SIG-M5 treated with dmso at 0.1 percent for 504 hours (cell line): ENCODE measurements around the gene IFITM1.
"Not testable (repeated sequence)": the region's sequence is repeated elsewhere in the genome, so short reads cannot be mapped to it uniquely, and the experiment has no call there.

Source experiments
- DNase-seq: peaks from one replicate; lab custom pipeline; 2025; ENCODE audit not compliant: unreplicated experiment; lab: John Stamatoyannopoulos, UW

The IFITM1 gene

GRCh38 chr11:340539-341512, 27.0 kb downstream of the IFITM1 start:
- DNase-seq = no peak

GRCh38 chr11:342328-342727, 28.5 kb downstream of the IFITM1 start:
- no peak for DNase-seq

- DNase-seq = no peak
These were observed 31.2 kb downstream of the IFITM1 start for GRCh38 chr11:344836-345578.

- DNase-seq = no peak
These were observed 32.7 kb downstream of the IFITM1 start for GRCh38 chr11:346529-346928.

GRCh38 chr11:349270-349954, 35.6 kb downstream of the IFITM1 start:
- DNase-seq = not testable (repeated sequence)

GRCh38 chr11:350033-350722, 36.3 kb downstream of the IFITM1 start:
- DNase-seq = not testable (repeated sequence)

- no peak for DNase-seq
These were observed 36.9 kb downstream of the IFITM1 start for GRCh38 chr11:350723-351255.

- no peak for DNase-seq
These were observed 37.6 kb downstream of the IFITM1 start for GRCh38 chr11:351411-351810.

- no peak for DNase-seq
These were observed 38.7 kb downstream of the IFITM1 start for GRCh38 chr11:352456-353031.

- no peak for DNase-seq
These were observed 39.5 kb downstream of the IFITM1 start for GRCh38 chr11:353179-353873.

GRCh38 chr11:355581-356458, 42.0 kb downstream of the IFITM1 start:
- DNase-seq = no peak

GRCh38 chr11:356610-357009, 42.8 kb downstream of the IFITM1 start:
- no peak for DNase-seq

- no peak for DNase-seq
These were observed 43.7 kb downstream of the IFITM1 start for GRCh38 chr11:357582-357981.

GRCh38 chr11:358129-358800, 44.4 kb downstream of the IFITM1 start:
- DNase-seq = no peak

GRCh38 chr11:359181-359714, 45.4 kb downstream of the IFITM1 start:
- no peak for DNase-seq

- no peak for DNase-seq
These were observed 46.8 kb downstream of the IFITM1 start for GRCh38 chr11:360326-361280.
